ENCODE measurements around the gene RAB34.
A peak's percentile ranks its signal among the peaks of the same experiment; 100 is the strongest.

The RAB34 gene

GRCh38 chr17:28717578-28718332, at the start of gene RAB34:
TSS of gene RAB34 (minus strand) at chr17:28717868. CDS start at chr17:28717266, 602 bp downstream.
- DNase-seq (ENCODE audit: low read depth): peak; percentile 76
- no peak for TF ChIP-seq CTCF (IDR thresholded peaks at IDR 0.05; ENCODE audit: insufficient read depth, low read depth, low read length, missing control alignments)
- H3K4me3 ChIP-seq (ENCODE audit: low read length): peak within 1 kb of the TSS; percentile 99

GRCh38 chr17:28765038-28765437, 47.4 kb upstream of the RAB34 start:
- H3K4me3 ChIP-seq (ENCODE audit: low read length): no peak overlapping the region
- no peak for DNase-seq (ENCODE audit: low read depth)
- TF ChIP-seq CTCF (IDR thresholded peaks at IDR 0.05; ENCODE audit: insufficient read depth, low read depth, low read length, missing control alignments): no peak

- peak; percentile 72 for DNase-seq (ENCODE audit: low read depth)
- H3K4me3 ChIP-seq (ENCODE audit: low read length): no peak overlapping the region
- TF ChIP-seq CTCF (IDR thresholded peaks at IDR 0.05; ENCODE audit: insufficient read depth, low read depth, low read length, missing control alignments): peak; percentile 88
These were observed 46.2 kb upstream of the RAB34 start for GRCh38 chr17:28763804-28764266.

GRCh38 chr17:28763137-28763799, 45.6 kb upstream of the RAB34 start:
- no peak for DNase-seq (ENCODE audit: low read depth)
- TF ChIP-seq CTCF (IDR thresholded peaks at IDR 0.05; ENCODE audit: insufficient read depth, low read depth, low read length, missing control alignments): no peak
- no peak overlapping the region for H3K4me3 ChIP-seq (ENCODE audit: low read length)

- no peak overlapping the region for H3K4me3 ChIP-seq (ENCODE audit: low read length)
- TF ChIP-seq CTCF (IDR thresholded peaks at IDR 0.05; ENCODE audit: insufficient read depth, low read depth, low read length, missing control alignments): no peak
- peak; percentile 70 for DNase-seq (ENCODE audit: low read depth)
These were observed 43.2 kb upstream of the RAB34 start for GRCh38 chr17:28760601-28761562.

- TF ChIP-seq CTCF (IDR thresholded peaks at IDR 0.05; ENCODE audit: insufficient read depth, low read depth, low read length, missing control alignments): no peak
- no peak overlapping the region for H3K4me3 ChIP-seq (ENCODE audit: low read length)
- no peak for DNase-seq (ENCODE audit: low read depth)
These were observed 41.7 kb upstream of the RAB34 start for GRCh38 chr17:28759256-28759865.

All from epithelial cell of esophagus (primary cell).